Endodermal cell (in vitro differentiated cells): ENCODE data around the gene THSD4. TPM values are rescaled to one million over a fixed set of nuclear protein-coding genes. Genes with fewer than 3 reads are reported as not detected.
A peak's percentile ranks its signal among the peaks of the same experiment; 100 is the strongest.
"Not testable (repeated sequence)": the region's sequence is repeated elsewhere in the genome, so short reads cannot be mapped to it uniquely, and the experiment has no call there.

Source experiments
- DNase-seq: peaks from one replicate; pipeline ENCODE4 v3.0.0-alpha.2; 2017
- H3K27ac ChIP-seq: 2 replicates; pipeline ENCODE4 v1.5.1; 2013; ENCODE audit warnings: mild to moderate bottlenecking, low read depth, low read length, moderate library complexity
- H3K27me3 ChIP-seq: 2 replicates; pipeline ENCODE4 v1.6.1; 2013; ENCODE audit warnings: mild to moderate bottlenecking, low read length, moderate library complexity; ENCODE audit not compliant: insufficient read depth, control insufficient read depth, poor library complexity, severe bottlenecking
- H3K36me3 ChIP-seq: 2 replicates; pipeline ENCODE4 v1.7.0; 2013; ENCODE audit warnings: mild to moderate bottlenecking, low read length, moderate library complexity; ENCODE audit not compliant: control insufficient read depth, insufficient read depth
- H3K4me1 ChIP-seq: one replicate; pipeline ENCODE4 v1.7.0; 2013; ENCODE audit warnings: low read length; ENCODE audit not compliant: control insufficient read depth, insufficient read depth
- H3K4me3 ChIP-seq: 2 replicates; pipeline ENCODE4 v1.5.1; 2013; ENCODE audit warnings: mild to moderate bottlenecking, low read length, moderate library complexity
- H3K9ac ChIP-seq: 2 replicates; pipeline ENCODE4 v1.6.1; 2013; ENCODE audit warnings: mild to moderate bottlenecking, low read length, moderate library complexity; ENCODE audit not compliant: poor library complexity, severe bottlenecking; ENCODE audit errors: extremely low read depth
- H3K9me3 ChIP-seq: 2 replicates; pipeline ENCODE4 v1.6.1; 2013; ENCODE audit warnings: mild to moderate bottlenecking, low read length, moderate library complexity; ENCODE audit not compliant: control insufficient read depth
- H3K27ac Mint-ChIP-seq: 2 replicates; pipeline ENCODE4 v1.8.0; 2020; ENCODE audit warnings: mixed read lengths
- H3K27me3 Mint-ChIP-seq: 2 replicates; pipeline ENCODE4 v1.8.0; 2021; ENCODE audit warnings: mild to moderate bottlenecking, mixed read lengths; ENCODE audit not compliant: insufficient read depth
- H3K36me3 Mint-ChIP-seq: 2 replicates; pipeline ENCODE4 v1.8.0; 2020; ENCODE audit warnings: low read depth, mixed read lengths
- H3K4me1 Mint-ChIP-seq: 2 replicates; pipeline ENCODE4 v1.8.0; 2020; ENCODE audit warnings: mixed read lengths
- H3K4me3 Mint-ChIP-seq: 2 replicates; pipeline ENCODE4 v1.8.0; 2020; ENCODE audit warnings: mild to moderate bottlenecking, moderate library complexity, mixed read lengths
- H3K9me3 Mint-ChIP-seq: 2 replicates; pipeline ENCODE4 v1.8.0; 2020; ENCODE audit warnings: mild to moderate bottlenecking, mixed read lengths
- WGBS, 2 experiments: methylation state at CpG; one replicate each; pipeline versions ENCODE4 v1.1.5 to v1.1.7; 2013; ENCODE audit warnings: missing lambda C conversion rate in 2 of 2, mixed read lengths in 1 of 2; ENCODE audit not compliant: insufficient coverage in 1 of 2, insufficient read length in 1 of 2; 5-methylcytosine and 5-hydroxymethylcytosine counted together
- total RNA-seq, 2 donors: library from RNA; stranded (reverse); fragmentation: NEBNext Ultra II Directional in 1 of 2; extraction: Animal tissue kit (Norgen Biotek cat#: 25700) in 1 of 2; gene quantifications; 2 replicates in 1 of 2; 3 replicates in 1 of 2; pipeline ENCODE4 v1.2.1, GENCODE V29; 2021
- TF ChIP-seq, protein P1 (sequence below): fragments of 200-600 bp; sonication (generic); conservative IDR thresholded peaks from 2 replicates; pipeline ENCODE4 v1.5.0; 2021; ENCODE audit warnings: antibody characterized with exemption, mild to moderate bottlenecking

THSD4 gene
- total RNA-seq, 2 donors from 2014 or later, result 4.6 to 5.4 TPM

DNA sequence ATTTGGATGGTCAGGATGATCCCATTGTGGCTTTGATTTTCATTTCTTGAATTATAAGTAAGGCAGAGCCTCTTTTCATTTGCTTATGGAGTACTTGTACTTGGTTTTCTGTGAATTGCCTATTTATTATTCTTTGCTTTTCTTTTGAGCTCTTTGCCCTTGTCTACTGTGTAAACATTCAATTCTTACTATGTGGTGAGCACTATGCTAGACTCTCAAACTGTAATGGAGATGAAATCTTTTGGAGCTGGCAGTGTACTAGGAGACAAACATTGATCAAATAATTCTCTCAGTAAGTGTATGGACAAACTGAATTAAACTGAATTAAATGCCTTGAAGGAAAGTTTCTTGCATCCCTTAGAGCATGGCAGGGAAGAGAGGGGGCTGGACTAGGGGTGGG is 608.1 kb downstream of the THSD4 start:
- Histone ChIP-seq H3K4me1 (no peaks in the 10 kb centered on the region), H3K27ac (no peak overlapping the region), H3K9me3 (no peaks in the 10 kb centered on the region), H3K9ac (no peak overlapping the region), H3K4me3 (no peak overlapping the region), H3K36me3 (no peaks in the 10 kb centered on the region), H3K27me3 (no peaks in the 10 kb centered on the region)
- Mint-ChIP-seq H3K9me3 (no peaks in the 10 kb centered on the region), H3K4me3 (no peak overlapping the region), H3K27me3 (no peaks in the 10 kb centered on the region), H3K4me1 (no peaks in the 10 kb centered on the region), H3K27ac (no peak overlapping the region), H3K36me3 (no peaks in the 10 kb centered on the region)
- DNase-seq, result no peak
- TF ChIP-seq, protein P1, sequence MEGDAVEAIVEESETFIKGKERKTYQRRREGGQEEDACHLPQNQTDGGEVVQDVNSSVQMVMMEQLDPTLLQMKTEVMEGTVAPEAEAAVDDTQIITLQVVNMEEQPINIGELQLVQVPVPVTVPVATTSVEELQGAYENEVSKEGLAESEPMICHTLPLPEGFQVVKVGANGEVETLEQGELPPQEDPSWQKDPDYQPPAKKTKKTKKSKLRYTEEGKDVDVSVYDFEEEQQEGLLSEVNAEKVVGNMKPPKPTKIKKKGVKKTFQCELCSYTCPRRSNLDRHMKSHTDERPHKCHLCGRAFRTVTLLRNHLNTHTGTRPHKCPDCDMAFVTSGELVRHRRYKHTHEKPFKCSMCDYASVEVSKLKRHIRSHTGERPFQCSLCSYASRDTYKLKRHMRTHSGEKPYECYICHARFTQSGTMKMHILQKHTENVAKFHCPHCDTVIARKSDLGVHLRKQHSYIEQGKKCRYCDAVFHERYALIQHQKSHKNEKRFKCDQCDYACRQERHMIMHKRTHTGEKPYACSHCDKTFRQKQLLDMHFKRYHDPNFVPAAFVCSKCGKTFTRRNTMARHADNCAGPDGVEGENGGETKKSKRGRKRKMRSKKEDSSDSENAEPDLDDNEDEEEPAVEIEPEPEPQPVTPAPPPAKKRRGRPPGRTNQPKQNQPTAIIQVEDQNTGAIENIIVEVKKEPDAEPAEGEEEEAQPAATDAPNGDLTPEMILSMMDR, result no peak

DNA sequence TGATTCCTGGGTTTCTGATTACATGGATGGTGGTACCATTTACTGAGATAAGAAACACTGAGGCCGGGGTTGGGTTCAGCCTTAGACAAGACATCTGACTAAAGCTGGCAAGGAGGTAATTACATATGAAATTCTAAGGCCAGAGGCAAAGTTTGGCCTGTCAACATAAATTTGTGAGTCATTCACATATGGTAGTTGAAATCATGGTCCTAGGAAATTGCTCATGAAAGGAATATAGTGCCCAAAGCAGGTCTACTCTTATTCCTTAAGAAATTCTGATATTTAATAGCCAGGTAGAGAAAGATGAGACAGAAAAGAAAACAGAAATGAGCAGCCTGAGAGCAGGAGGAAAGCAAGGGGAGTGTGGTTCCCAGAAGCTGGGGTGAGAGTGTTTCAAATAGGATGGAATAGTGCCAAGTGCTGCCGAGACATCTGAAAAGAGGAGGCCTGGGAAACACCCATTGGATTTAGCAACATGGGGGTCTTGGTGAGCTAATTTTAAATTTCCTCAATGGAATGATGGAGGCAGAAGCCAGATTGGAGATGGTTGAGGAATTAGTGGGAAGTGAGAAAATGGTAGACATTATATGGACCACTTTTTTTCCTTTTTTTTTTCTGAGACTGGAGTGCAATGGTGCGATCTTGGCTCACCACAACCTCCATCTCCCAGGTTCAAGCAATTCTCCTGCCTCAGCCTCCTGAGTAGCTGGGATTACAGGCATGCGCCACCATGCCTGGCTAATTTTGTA is 610.1 kb downstream of the THSD4 start:
- not testable (repeated sequence) for H3K4me1 Mint-ChIP-seq, H3K9me3 ChIP-seq, H3K27me3 ChIP-seq, H3K36me3 Mint-ChIP-seq, H3K27ac Mint-ChIP-seq, H3K27ac ChIP-seq, H3K9ac ChIP-seq, H3K9me3 Mint-ChIP-seq, H3K4me3 ChIP-seq, H3K36me3 ChIP-seq, H3K4me3 Mint-ChIP-seq, H3K27me3 Mint-ChIP-seq, H3K4me1 ChIP-seq
- DNase-seq, result peak; percentile 0
- WGBS, 2 experiments, result 95 to 100% methylated on average over 2 to 4 of the region's 4 CpGs

DNA sequence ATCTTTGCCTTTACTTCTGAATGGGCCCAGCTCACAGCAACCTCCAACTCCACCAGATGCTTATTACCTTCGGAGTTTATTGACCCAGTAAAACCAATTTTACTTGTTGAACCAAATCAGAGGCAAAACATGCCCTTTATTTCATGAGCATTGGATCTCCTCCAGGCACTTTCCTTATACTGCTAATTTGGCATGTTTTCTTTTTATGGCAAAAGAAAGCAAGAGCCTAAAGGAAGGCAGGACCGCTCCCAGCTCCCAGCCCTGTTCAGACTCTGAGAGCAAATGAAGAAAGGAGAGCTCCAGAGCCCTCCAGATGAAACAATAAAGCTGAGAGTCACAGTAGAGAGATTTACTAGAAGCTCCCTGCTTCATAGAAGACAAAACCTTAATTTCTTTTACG is 613.6 kb downstream of the THSD4 start:
- no peaks in the 10 kb centered on the region for H3K9me3 ChIP-seq
- no peak overlapping the region for H3K4me3 ChIP-seq
- no peak overlapping the region for H3K9ac ChIP-seq
- H3K4me3 Mint-ChIP-seq, result no peak overlapping the region
- TF ChIP-seq, protein P1, result no peak
- H3K9me3 Mint-ChIP-seq, result no peaks in the 10 kb centered on the region
- no peak overlapping the region for H3K27ac Mint-ChIP-seq
- peaks cover 3% of the 10 kb centered on the region for H3K4me1 ChIP-seq
- H3K36me3 ChIP-seq, result no peaks in the 10 kb centered on the region
- peak; percentile 2 for DNase-seq
- peaks cover 11% of the 10 kb centered on the region for H3K4me1 Mint-ChIP-seq
- no peaks in the 10 kb centered on the region for H3K27me3 Mint-ChIP-seq
- 94 to 95% methylated on average over 3 of the region's 3 CpGs for WGBS, 2 experiments
- H3K27ac ChIP-seq, result no peak overlapping the region
- no peaks in the 10 kb centered on the region for H3K27me3 ChIP-seq
- H3K36me3 Mint-ChIP-seq, result no peaks in the 10 kb centered on the region

DNA sequence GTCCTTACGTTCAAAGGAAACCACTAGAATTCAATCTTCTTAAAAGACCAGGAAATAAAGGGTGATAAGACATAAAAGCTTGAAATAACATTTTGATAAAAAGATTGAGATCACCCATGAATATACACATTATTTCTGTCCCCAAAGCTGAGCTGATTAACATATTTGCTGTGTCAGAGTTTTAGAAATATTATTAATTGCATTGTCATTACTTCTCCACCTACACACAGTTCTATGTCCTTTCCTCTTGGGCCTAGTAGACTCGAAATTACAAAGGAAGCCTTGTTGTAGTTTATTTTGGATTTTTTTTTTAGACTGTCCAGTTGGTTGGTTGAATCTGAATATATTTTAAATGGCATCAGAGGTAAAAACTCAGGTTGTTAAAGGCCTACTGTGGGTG is 614.0 kb downstream of the THSD4 start:
- no peak overlapping the region for H3K9ac ChIP-seq
- TF ChIP-seq, protein P1, result no peak

More for the DNA sequence above, 614.0 kb downstream of the THSD4 start:
- WGBS, 2 experiments, result 97% methylated on average over 2 of the region's 2 CpGs; no CpG with 5 or more reads in 1 of the 2 experiments
- DNase-seq, result no peak
- peaks cover 3% of the 10 kb centered on the region for H3K4me1 ChIP-seq
- H3K36me3 ChIP-seq, result no peaks in the 10 kb centered on the region
- Mint-ChIP-seq H3K9me3 (no peaks in the 10 kb centered on the region), H3K27ac (no peak overlapping the region), H3K4me1 (peaks cover 11% of the 10 kb centered on the region), H3K36me3 (no peaks in the 10 kb centered on the region), H3K27me3 (no peaks in the 10 kb centered on the region), H3K4me3 (no peak overlapping the region)
- no peaks in the 10 kb centered on the region for H3K27me3 ChIP-seq
- no peaks in the 10 kb centered on the region for H3K9me3 ChIP-seq
- no peak overlapping the region for H3K27ac ChIP-seq
- H3K4me3 ChIP-seq, result no peak overlapping the region
